SK-N-SH (cell line): Measurements from ENCODE around the gene ZNF518A. TPM values are rescaled to one million over a fixed set of nuclear protein-coding genes. Genes with fewer than 3 reads are reported as not detected.

Source experiments
- CTCF ChIA-PET: fragments of 300-600, 350-600 bp; formaldehyde crosslinking; extraction: SDS; loops from one replicate; lab custom pipeline; 2021; lab: Yijun Ruan, JAX
- POLR2A ChIA-PET: fragments of 350-600 bp; sonication (Branson Sonifier 250); formaldehyde crosslinking; extraction: SDS; loops from one replicate; lab custom pipeline; 2020; ENCODE audit warnings: antibody characterized with exemption, inconsistent platforms; lab: Yijun Ruan, JAX
- DNase-seq: peaks from one replicate; pipeline ENCODE4 v3.0.0; 2012
- H2AFZ ChIP-seq: fragments of 200-600 bp; sonication (generic); 2 replicates; pipeline ENCODE4 v1.8.1; 2016; ENCODE audit warnings: antibody characterized with exemption, mild to moderate bottlenecking, low read depth
- H3F3A ChIP-seq: fragments of 200-600 bp; sonication (generic); replicated peaks from 2 replicates; pipeline ENCODE3; 2016; ENCODE audit warnings: antibody characterized with exemption, mild to moderate bottlenecking; ENCODE audit not compliant: insufficient read depth
- H3K27ac ChIP-seq, 2 experiments: fragments of 200-500 bp in 1 of 2; fragments of 200-600 bp in 1 of 2; sonication (Bioruptor generic) in 1 of 2; sonication (generic), shearing (Covaris generic) in 1 of 2; 2 replicates each; pipeline versions ENCODE4 v1.5.1 to v1.6.1; 2014 to 2016; ENCODE audit warnings: low read depth in 2 of 2, inconsistent platforms in 1 of 2, low read length in 1 of 2, mild to moderate bottlenecking in 1 of 2, mixed read lengths in 1 of 2
- H3K27me3 ChIP-seq: fragments of 200-600 bp; sonication (generic), shearing (Covaris generic); 2 replicates; pipeline ENCODE4 v1.6.1; 2016; ENCODE audit warnings: mixed run types; ENCODE audit not compliant: insufficient read depth
- H3K36me3 ChIP-seq, 2 experiments: fragments of 200-500 bp in 1 of 2; fragments of 200-600 bp in 1 of 2; sonication (Bioruptor generic) in 1 of 2; sonication (generic) in 1 of 2; replicated peaks in 1 of 2; 2 replicates each; pipeline versions ENCODE3 to v1.5.1; 2014 to 2016; ENCODE audit warnings: low read length in 1 of 2, mild to moderate bottlenecking in 1 of 2; ENCODE audit not compliant: insufficient read depth in 2 of 2, control insufficient read depth in 1 of 2
- H3K4me1 ChIP-seq, 2 experiments: fragments of 200-500 bp in 1 of 2; fragments of 200-600 bp in 1 of 2; sonication (Bioruptor generic) in 1 of 2; sonication (generic), shearing (Covaris generic) in 1 of 2; 2 replicates each; pipeline versions ENCODE4 v1.5.1 to v1.6.1; 2014 to 2016; ENCODE audit warnings: low read depth in 1 of 2, low read length in 1 of 2, mixed run types in 1 of 2; ENCODE audit not compliant: insufficient read depth in 2 of 2, control insufficient read depth in 1 of 2
- H3K4me2 ChIP-seq: fragments of 200-600 bp; sonication (generic), shearing (Covaris generic); 2 replicates; pipeline ENCODE4 v1.6.1; 2017; ENCODE audit warnings: mixed run types
- H3K4me3 ChIP-seq, 2 experiments: fragments of 200-500 bp in 1 of 2; fragments of 200-600 bp in 1 of 2; sonication (Bioruptor generic) in 1 of 2; sonication (generic), shearing (Covaris generic) in 1 of 2; 2 replicates each; pipeline versions ENCODE4 v1.5.1 to v1.8.1; 2014 to 2016; ENCODE audit warnings: low read depth in 2 of 2, inconsistent platforms in 1 of 2, low read length in 1 of 2, mild to moderate bottlenecking in 1 of 2, mixed read lengths in 1 of 2, moderate library complexity in 1 of 2
- H3K79me2 ChIP-seq: fragments of 200-600 bp; sonication (generic); 2 replicates; pipeline ENCODE4 v1.8.1; 2017; ENCODE audit warnings: mild to moderate bottlenecking; ENCODE audit not compliant: insufficient read depth
- H3K9ac ChIP-seq: fragments of 200-600 bp; sonication (generic); 2 replicates; pipeline ENCODE4 v1.6.1; 2017; ENCODE audit warnings: mixed run types
- H3K9me2 ChIP-seq: fragments of 200-600 bp; sonication (generic); 2 replicates; pipeline ENCODE4 v1.6.1; 2017; ENCODE audit warnings: mixed run types
- H3K9me3 ChIP-seq: fragments of 200-600 bp; sonication (generic); 2 replicates; pipeline ENCODE4 v1.6.1; 2017; ENCODE audit warnings: mixed run types, mild to moderate bottlenecking, moderate library complexity
- H4K20me1 ChIP-seq: fragments of 200-600 bp; sonication (generic); 2 replicates; pipeline ENCODE4 v1.6.1; 2017; ENCODE audit warnings: mild to moderate bottlenecking, mixed run types; ENCODE audit not compliant: insufficient read depth
- CHD2 ChIP-seq: fragments of 150-350 bp; IDR thresholded peaks from 2 replicates; pipeline ENCODE4 v1.6.1; 2018; ENCODE audit warnings: low read length; ENCODE audit not compliant: partially characterized antibody
- CTCF ChIP-seq: fragments of 200-600 bp; sonication (generic); IDR thresholded peaks from 2 replicates; pipeline ENCODE4 v1.6.1; 2017; ENCODE audit warnings: antibody characterized with exemption, mild to moderate bottlenecking, moderate library complexity
- ELF1 ChIP-seq: IDR thresholded peaks from 2 replicates; pipeline ENCODE4 v1.4.0; 2012
- EZH2phosphoT487 ChIP-seq: fragments of 200-600 bp; sonication (generic); IDR thresholded peaks from 2 replicates; pipeline ENCODE4 v1.6.1; 2017; ENCODE audit warnings: low read depth, mixed run types, mild to moderate bottlenecking, antibody characterized with exemption, moderate library complexity, borderline replicate concordance
- FOSL2 ChIP-seq: IDR thresholded peaks from 2 replicates; pipeline ENCODE4 v1.4.0; 2012; ENCODE audit warnings: low read depth, mild to moderate bottlenecking, moderate library complexity, borderline replicate concordance
- FOXM1 ChIP-seq: IDR thresholded peaks from 2 replicates; pipeline ENCODE4 v1.4.0; 2012; ENCODE audit warnings: low read depth, mild to moderate bottlenecking
- GATA2 ChIP-seq: sonication (generic); formaldehyde crosslinking; IDR thresholded peaks from 2 replicates; pipeline ENCODE4 v1.5.0; 2020; ENCODE audit warnings: mild to moderate bottlenecking, missing genetic modification reagents
- MEF2A ChIP-seq: IDR thresholded peaks from 2 replicates; pipeline ENCODE4 v1.4.0; 2012; ENCODE audit warnings: low read depth, borderline replicate concordance
- PBX3 ChIP-seq: IDR thresholded peaks from 2 replicates; pipeline ENCODE4; 2012
- RFX5 ChIP-seq: IDR thresholded peaks from 2 replicates; pipeline ENCODE4 v1.6.1; 2012; ENCODE audit warnings: mild to moderate bottlenecking, improper control_type of control experiment, low read length
- SIN3A ChIP-seq: IDR thresholded peaks from 2 replicates; pipeline ENCODE4 v1.6.1; 2012; ENCODE audit warnings: low read depth, mild to moderate bottlenecking, low read length, moderate library complexity, borderline replicate concordance
- SMC3 ChIP-seq: IDR thresholded peaks from 2 replicates; pipeline ENCODE4 v1.6.1; 2012; ENCODE audit warnings: low read depth, low read length, improper control_type of control experiment
- TAF1 ChIP-seq: IDR thresholded peaks from 2 replicates; pipeline ENCODE4 v1.6.1; 2012; ENCODE audit warnings: low read depth, mild to moderate bottlenecking, low read length, moderate library complexity, borderline replicate concordance
- TCF12 ChIP-seq: IDR thresholded peaks from 2 replicates; pipeline ENCODE4 v1.4.0; 2012
- USF1 ChIP-seq: IDR thresholded peaks from 2 replicates; pipeline ENCODE4 v1.4.0; 2012; ENCODE audit warnings: low read depth, borderline replicate concordance
- YY1 ChIP-seq: IDR thresholded peaks from 2 replicates; pipeline ENCODE4 v1.4.0; 2012; ENCODE audit warnings: low read depth, mild to moderate bottlenecking
- ZBTB33 ChIP-seq: IDR thresholded peaks from 2 replicates; pipeline ENCODE4 v1.4.0; 2012; ENCODE audit warnings: low read depth, borderline replicate concordance
- polyA plus RNA-seq, 3 experiments: library from polyadenylated mRNA; depleted of rRNA; stranded (reverse); fragments of >200 nt; gene quantifications; 2 replicates each; pipeline ENCODE4 v1.2.3, GENCODE V29; 2012

ZNF518A gene
- polyA plus RNA-seq, 1 of the 3 experiments (the other 2 are of a cell fraction), result 1.7 TPM

GRCh38 chr10:96122824-96123223, 7.3 kb upstream of the ZNF518A start:
- no peak overlapping the region for H3K4me2 ChIP-seq
- no peak overlapping the region for H3K4me3 ChIP-seq
- no peak overlapping the region for H2AFZ ChIP-seq
- CTCF ChIA-PET, result no interaction called here
- no peaks in the 10 kb centered on the region for H3K79me2 ChIP-seq
- H3K27me3 ChIP-seq, result peaks cover 18% of the 10 kb centered on the region; the same call in 1 of the 2 replicates
- H3K36me3 ChIP-seq, result no peaks in the 10 kb centered on the region
- TF ChIP-seq TAF1 (no peak), CHD2 (no peak), EZH2phosphoT487 (no peak), ELF1 (no peak), FOXM1 (no peak), MEF2A (no peak), FOSL2 (no peak), USF1 (no peak), CTCF (no peak), SMC3 (no peak), TCF12 (no peak), ZBTB33 (no peak), YY1 (no peak), GATA2 (CRISPR knock-in tag) (no peak), PBX3 (no peak), SIN3A (no peak), RFX5 (no peak)
- TF ChIP-seq, all 33 proteins: peak for 0
- H3K9ac ChIP-seq, result no peak overlapping the region
- H4K20me1 ChIP-seq, result no peaks in the 10 kb centered on the region
- no peaks in the 10 kb centered on the region for H3K9me3 ChIP-seq
- peaks cover 0 to 3% of the 10 kb centered on the region in 2 experiments; a peak in 1 of 4 replicates for H3K4me1 ChIP-seq
- H3F3A ChIP-seq, result peaks cover 10% of the 10 kb centered on the region
- DNase-seq, result no peak
- H3K9me2 ChIP-seq, result no peaks in the 10 kb centered on the region
- POLR2A ChIA-PET, result no interaction called here
- H3K27ac ChIP-seq, result no peak overlapping the region
